NCI-H1417 treated with DMSO at 0.1 percent for 48 hours (cell line): ENCODE measurements around the gene HOXA10.

Experiments
- DNase-seq: peaks from one replicate; lab custom pipeline; 2025; lab: John Stamatoyannopoulos, UW

HOXA10 gene

GRCh38 chr7:27156508-27156898, 17.6 kb downstream of the HOXA10 start, which contains the start of gene HOXA7:
Gene HOXA7, minus strand, starts transcription at chr7:27156675. Its CDS starts 130 bp downstream, at chr7:27156545.
- DNase-seq: no peak

- DNase-seq: no peak
These were observed 18.2 kb downstream of the HOXA10 start for GRCh38 chr7:27155816-27156507.

- no peak for DNase-seq
These were observed 19.0 kb downstream of the HOXA10 start for GRCh38 chr7:27154901-27155815.

DNA sequence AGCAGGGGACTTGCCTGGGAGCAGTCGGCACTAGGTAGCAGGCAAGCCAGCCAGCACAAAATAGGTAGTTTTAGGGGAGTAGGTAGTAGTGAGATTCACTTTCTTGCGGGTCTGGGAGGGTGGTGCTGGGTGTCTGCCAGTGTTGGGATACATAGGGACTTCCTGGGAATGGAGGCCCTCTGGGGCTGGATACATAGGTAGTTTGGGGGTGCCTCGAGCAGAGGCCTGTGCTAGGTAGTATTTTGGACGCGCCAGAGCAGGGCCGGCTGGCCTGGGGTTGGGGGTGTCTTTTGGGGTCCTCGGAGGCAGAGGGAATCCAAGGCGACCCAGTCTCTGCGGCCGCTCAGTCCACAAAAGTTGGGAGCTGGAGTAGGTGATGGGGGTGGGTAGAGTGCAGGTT, 19.8 kb downstream of the HOXA10 start:
- no peak for DNase-seq

- DNase-seq: no peak
These were observed 20.6 kb downstream of the HOXA10 start for GRCh38 chr7:27153526-27153925.

DNA sequence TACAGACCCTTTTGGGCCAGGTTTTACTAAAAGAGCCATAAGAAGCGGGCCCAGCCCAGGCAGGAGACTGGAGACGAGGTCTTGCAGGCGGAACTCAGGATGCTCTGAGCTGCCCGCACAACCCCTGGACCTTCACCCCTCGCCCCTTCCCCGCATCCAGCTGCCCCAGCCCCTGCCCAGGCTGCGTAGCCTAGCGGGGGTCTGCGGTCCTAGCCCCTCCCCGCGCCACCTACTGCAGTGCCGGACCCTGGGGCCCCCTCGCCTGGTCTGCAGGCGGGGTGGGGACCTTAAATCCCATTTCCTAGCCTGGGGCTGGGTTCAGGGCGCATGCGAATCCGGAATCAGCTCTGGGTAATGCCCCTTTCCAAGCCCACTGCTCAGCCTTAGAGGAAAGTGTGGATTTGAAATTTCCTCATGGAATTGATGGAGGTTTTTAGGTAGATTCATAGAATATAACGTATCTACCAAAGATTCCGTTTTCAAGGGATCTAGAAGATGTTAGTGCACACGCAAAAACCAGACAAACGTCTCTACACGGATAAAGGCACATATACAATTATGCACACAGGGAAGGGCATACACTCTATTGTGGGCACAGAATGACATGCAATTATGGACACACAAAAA, 21.2 kb downstream of the HOXA10 start:
- DNase-seq: no peak

- DNase-seq: no peak
These were observed 21.9 kb downstream of the HOXA10 start, which contains the start of gene HOXA3 for GRCh38 chr7:27151931-27152815. Gene HOXA3, minus strand, starts transcription at chr7:27152583. Its CDS starts 41,943 bp downstream, at chr7:27110640.

GRCh38 chr7:27151341-27151930, 22.7 kb downstream of the HOXA10 start:
- DNase-seq: no peak

DNA sequence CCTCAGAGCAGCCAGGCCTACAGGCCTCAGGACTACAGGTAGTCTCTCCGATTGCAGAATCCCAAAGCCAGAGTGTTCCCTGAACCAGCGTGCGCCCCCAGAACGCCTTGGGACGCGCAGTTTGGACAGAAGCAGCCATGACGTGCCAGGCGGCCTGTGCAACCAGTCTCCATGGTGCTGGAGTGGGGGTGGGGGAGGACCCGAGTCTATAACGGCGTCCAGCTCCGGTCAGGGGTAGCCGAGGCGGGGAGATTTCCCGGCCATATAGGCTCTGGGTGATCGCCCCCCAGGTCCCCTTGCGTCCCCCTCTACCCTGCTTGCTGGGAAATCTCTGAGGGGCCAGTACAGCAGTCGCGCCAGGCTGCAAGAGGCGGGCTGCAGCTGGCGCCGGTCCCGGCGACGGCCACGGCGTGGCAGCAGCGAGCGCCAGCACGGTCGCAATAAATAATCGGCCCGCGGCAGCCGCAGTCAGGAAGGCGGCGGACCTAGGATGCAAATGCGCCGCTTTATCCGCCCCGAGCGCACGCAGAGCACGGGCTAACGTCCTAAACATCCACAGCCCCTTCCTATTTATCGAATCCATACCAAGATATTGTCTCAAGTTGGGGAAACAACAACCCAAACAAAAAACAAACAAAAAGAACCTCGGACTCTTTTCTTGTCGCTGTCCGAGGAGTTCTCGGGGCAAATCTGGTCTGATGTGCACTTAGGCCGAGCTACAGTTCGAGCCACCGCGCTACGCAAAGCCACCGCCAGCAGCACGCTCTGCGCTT, 23.4 kb downstream of the HOXA10 start:
- DNase-seq: no peak

- no peak for DNase-seq
These were observed 24.1 kb downstream of the HOXA10 start for GRCh38 chr7:27149842-27150567.

- no peak for DNase-seq
These were observed 25.1 kb downstream of the HOXA10 start for GRCh38 chr7:27148756-27149641.

DNA sequence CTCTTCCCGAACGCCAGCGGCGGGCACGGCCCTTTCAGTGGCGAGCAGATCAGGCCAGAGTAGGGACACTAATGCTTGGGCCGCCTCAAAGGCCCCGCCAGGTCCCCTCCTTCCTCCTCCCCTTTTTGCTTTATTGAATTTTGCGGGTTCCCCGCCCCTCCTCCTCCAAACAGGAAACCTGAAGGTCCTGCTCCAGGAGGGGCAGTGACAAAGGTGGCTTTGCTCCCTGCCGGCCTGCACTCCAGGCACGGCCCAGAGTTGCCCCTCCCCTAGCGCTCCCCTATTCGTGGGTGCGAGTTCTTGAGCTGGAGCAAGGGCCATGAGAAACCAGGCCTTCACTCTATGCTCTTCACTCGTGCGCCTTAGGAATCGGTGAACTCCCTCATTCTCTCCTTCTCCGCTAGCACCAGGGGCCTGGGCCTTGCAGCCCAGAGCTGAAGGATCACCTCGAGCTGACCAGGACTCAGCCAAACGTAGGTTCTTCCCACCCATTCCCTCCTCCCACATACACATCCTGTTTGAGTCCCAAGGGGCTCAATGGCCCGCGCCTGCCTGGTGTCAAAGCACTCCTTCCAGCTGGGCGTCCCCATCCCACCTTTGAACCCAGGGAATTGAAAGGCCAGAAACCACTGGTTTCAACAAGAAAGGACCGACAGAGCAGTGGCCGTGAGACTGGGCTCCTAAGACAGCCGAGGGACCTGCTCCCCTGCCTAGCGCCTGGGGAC, 25.9 kb downstream of the HOXA10 start:
- DNase-seq: no peak

GRCh38 chr7:27147199-27148030, 26.7 kb downstream of the HOXA10 start, which contains the start of gene HOXA6:
Gene HOXA6, minus strand, starts transcription at chr7:27147774. Its CDS starts 25 bp downstream, at chr7:27147749.
- DNase-seq: no peak

DNA sequence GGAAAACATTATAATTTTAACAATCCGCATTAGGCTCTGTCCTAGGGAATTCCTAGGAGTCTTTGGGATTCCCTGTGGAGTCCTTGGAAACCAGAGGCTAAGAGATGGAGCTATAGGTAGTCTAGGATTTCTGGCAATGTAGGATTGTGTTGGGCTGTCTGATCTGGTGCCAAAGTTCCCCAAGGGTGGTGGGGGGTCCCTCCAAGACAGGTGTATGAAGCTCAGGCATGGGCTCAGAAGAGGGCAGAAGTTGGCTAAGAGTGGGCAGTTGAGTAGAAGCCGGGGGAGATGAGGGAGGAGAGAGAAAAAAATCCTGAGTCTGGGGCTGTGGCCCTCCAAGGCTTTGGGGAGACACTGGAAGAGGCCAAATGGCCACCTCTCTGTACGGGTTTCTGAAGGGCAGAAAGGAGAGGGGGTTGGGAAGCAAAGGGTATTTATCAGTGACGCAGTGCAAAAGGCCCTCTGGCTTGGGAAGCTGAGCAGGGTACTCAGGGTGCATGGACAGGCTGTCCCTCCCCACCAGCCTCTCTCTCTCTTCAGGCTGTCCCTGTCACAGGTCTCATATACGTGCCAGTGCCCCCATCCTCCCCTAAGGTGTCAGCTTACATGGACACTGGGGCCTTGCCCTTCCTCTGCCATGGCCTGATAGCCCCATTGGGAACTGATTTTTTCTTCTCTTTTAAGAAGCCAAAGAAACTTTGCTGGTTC, 27.5 kb downstream of the HOXA10 start:
- no peak for DNase-seq

DNA sequence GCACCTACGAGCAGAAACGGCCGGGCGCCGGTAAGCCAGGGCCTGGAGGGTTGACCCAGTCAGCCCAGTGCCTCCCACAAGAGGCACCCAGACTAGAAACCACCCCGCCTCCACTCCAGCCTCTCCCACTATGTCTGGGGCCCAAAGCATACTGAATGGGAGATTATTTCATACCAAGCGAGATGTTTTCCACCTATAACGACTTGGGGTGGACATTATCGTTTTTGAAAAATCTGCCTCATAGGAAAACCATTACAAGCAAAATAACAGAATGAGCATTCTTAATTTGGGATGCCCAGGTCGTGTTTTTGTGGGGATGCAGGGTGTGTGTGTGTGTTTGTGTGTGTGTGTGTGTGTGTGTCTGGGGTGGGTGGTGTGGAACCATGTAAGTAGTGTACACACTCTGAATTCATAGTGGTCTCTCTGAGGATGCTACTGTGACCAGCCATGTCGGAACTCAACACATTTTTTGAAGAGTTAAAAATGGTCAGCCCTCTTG, 28.2 kb downstream of the HOXA10 start:
- no peak for DNase-seq
